ENCODE data around the gene ZNF777. TPM values are rescaled to one million over a fixed set of nuclear protein-coding genes. Genes with fewer than 3 reads are reported as not detected.

The ZNF777 gene
- total and polyA plus RNA-seq, 12 donors = 6.1 to 9.1 (median 7.7) TPM

DNA sequence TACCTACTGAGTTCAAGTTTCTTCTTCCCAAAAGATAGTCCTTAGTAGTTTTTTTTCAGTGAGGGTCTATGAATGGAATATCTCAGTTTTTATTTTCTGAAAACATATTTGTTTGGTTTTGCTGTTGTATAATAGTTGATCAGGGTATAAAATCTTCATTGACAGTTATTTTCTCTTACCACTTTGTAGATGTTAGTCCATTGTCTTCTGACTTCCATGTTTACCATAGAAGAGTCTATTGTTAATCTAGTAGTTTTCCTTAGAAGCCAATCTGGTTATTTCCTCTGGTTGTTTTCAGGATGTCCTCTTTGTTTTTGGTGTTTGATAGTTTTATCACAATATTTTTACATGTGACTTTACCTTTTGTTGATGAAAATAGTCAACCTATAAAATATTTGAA lies 5.5 kb upstream of the ZNF777 start:
- no peak for ATAC-seq
- Histone ChIP-seq H3K4me1 (peaks cover 0 to under 1% (median 0%) of the 10 kb centered on the region in 9 donors), H3K4me3 (no peak overlapping the region), H3K27ac (no peak overlapping the region), H3K36me3 (peaks cover 0 to 7% (median 0%) of the 10 kb centered on the region in 9 donors), H3K27me3 (peaks cover 0 to 10% (median 0%) of the 10 kb centered on the region in 7 donors), H3K9me3 (peaks cover 0 to 5% (median 0%) of the 10 kb centered on the region in 11 donors)
- no peak for DNase-seq
- TF ChIP-seq, protein P1, sequence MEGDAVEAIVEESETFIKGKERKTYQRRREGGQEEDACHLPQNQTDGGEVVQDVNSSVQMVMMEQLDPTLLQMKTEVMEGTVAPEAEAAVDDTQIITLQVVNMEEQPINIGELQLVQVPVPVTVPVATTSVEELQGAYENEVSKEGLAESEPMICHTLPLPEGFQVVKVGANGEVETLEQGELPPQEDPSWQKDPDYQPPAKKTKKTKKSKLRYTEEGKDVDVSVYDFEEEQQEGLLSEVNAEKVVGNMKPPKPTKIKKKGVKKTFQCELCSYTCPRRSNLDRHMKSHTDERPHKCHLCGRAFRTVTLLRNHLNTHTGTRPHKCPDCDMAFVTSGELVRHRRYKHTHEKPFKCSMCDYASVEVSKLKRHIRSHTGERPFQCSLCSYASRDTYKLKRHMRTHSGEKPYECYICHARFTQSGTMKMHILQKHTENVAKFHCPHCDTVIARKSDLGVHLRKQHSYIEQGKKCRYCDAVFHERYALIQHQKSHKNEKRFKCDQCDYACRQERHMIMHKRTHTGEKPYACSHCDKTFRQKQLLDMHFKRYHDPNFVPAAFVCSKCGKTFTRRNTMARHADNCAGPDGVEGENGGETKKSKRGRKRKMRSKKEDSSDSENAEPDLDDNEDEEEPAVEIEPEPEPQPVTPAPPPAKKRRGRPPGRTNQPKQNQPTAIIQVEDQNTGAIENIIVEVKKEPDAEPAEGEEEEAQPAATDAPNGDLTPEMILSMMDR (IDR thresholded peaks at IDR 0.05) = no peak
- intact Hi-C loops (cut with DNase I) = no loop called here

DNA sequence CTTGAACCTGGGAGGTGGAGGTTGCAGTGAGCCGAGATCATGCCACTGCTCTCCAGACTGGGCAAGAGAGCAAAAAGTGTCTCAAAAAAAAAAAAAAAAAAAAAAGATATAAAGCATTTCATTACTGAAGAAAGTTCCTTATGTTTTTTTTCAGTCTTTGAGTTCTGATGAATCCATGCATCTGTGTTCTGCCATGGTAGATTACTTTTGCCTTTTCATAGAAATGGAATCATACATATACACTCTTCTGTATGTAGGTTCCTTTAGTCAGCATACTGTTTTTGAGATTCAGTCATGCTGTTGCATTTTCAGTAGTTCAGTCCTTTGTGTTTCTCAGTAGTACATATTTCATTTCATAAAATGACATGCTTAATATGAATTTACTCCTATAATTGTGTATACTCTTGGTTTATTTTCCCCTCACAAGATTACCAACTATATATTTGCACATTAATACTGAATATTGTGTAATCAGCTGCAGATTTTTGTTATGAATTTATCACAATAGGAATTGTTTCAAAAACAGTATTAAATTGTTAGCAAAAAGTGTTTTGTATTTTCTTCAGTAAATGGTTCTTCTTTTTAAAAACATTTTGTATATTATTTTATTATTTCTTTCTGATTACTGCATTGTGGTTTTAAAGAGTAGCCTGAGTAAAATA lies 2.8 kb upstream of the ZNF777 start:
- Histone ChIP-seq H3K9me3 (no peaks in the 10 kb centered on the region), H3K36me3 (no peaks in the 10 kb centered on the region), H3K27ac (no peak overlapping the region), H3K4me3 (no peak overlapping the region), H3K27me3 (peaks cover 0 to 17% (median 0%) of the 10 kb centered on the region in 7 donors), H3K4me1 (peaks cover 3 to 15% (median 10%) of the 10 kb centered on the region in 9 donors)
- DNase-seq (no peak), ATAC-seq (no peak)
- intact Hi-C loops (cut with DNase I) = no loop called here
- TF ChIP-seq, protein P1 (IDR thresholded peaks at IDR 0.05) = no peak
- 89 to 100% methylated on average over 1 of the region's 1 CpG for WGBS, 2 donors

DNA sequence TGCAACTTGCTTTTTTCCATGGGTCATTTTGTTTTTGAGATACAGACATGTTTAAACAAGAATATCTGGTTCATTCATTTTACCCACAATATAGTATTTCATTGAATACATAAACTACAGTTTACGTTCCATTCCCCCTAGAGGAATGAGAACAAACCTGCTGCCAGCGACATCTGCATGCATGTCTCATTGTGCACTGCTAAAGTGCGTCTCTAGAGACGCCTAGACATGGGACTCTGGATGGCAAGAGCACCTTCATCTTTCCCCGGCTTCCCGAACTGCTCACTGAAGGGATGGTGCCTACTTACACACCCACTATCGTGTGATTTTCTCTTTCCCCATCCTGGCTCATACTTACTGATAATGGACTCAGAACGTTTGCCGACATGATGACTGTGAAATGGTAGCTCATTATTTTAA lies 1.2 kb upstream of the ZNF777 start:
- Histone ChIP-seq H3K27me3 (peaks cover 0 to 17% (median 0%) of the 10 kb centered on the region in 7 donors), H3K4me1 (peaks cover 3 to 27% (median 13%) of the 10 kb centered on the region in 9 donors), H3K4me3 (no peak overlapping the region), H3K9me3 (no peaks in the 10 kb centered on the region), H3K36me3 (no peaks in the 10 kb centered on the region), H3K27ac (no peak overlapping the region)
- DNase-seq (no peak), ATAC-seq (no peak)
- 88 to 89% methylated on average over 9 of the region's 9 CpGs for WGBS, 2 donors
- TF ChIP-seq, protein P1 (IDR thresholded peaks at IDR 0.05) = no peak
- intact Hi-C loops (cut with DNase I) = no loop called here

DNA sequence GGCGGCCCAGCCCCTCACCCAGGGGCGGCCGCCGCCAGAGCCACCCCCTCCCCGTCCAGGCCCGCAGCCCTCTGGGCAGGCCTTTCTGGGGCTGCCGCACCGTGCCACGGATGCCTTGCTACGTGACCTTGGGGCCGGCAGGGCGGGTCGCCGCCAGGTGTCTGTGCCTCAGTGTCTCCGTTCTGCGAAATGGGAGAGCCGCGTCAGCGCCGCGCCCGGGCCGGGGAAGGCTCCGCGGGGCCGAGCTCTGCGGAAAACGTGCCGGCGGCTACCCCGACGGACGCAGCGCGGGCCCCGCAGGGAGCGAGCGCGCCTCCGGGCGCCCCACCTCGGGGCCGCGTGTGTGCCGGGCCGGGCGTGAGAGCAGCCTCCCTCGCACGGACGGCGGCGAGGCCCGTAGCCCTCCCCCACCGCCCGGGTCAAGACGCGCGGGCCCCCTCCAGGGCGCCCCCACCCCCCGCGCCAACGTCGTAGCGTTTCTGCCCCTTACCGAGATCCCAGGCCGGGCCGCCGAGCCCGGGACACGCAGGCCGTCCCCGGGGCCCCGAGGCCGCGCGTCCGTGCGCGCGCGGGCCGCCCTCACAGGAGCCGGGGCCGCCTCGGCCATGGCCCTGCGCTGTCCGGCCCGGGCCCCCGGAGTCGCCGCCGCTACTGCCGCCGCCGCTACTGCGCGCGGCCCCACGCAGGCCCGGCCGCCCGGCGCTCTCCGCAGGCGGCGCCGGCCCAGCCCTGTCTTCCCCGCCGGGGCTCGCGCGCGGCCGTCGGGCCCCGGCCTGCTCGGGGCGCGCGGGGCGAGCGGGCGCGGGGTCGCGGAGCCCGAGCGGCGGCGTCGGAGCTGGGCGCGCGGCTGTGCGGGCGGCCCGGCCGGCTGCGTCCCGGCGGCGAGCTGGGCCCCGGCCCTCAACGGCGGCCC lies 1.1 kb downstream of the ZNF777 start:
- intact Hi-C loops (cut with DNase I) = no loop called here
- no peak for DNase-seq
- peaks cover 0 to 17% (median 0%) of the 10 kb centered on the region in 7 donors for H3K27me3 ChIP-seq
- TF ChIP-seq, protein P1 (IDR thresholded peaks at IDR 0.05) = no peak
- peak in 2 of 8 donors; percentile 9 to 14 for ATAC-seq
- H3K36me3 ChIP-seq = peaks cover 0 to 23% (median 5%) of the 10 kb centered on the region in 9 donors
- peak overlapping the region; percentile 47 to 87 (median 80) for H3K4me3 ChIP-seq
- 1 to 2% methylated on average over 122 to 145 of the region's 145 CpGs for WGBS, 2 donors
- peak overlapping the region in 2 of 10 donors; percentile 45 to 50 for H3K27ac ChIP-seq
- H3K9me3 ChIP-seq = no peaks in the 10 kb centered on the region
- H3K4me1 ChIP-seq = peaks cover 3 to 34% (median 13%) of the 10 kb centered on the region in 9 donors
